Body of pancreas (tissue), 4 donors: ENCODE data around the gene NUP107. TPM values are rescaled to one million over a fixed set of nuclear protein-coding genes. Genes with fewer than 3 reads are reported as not detected.

Experiments used
- ATAC-seq: fragments of 150-250 bp; one replicate; pipeline ENCODE4 v1.9.1; 2016
- DNase-seq, 4 donors: peaks; one replicate each; pipeline ENCODE4 v3.0.0-alpha.2; 2019
- H3K27ac ChIP-seq, 4 donors: fragments of 200-600 bp; sonication (generic); 1 replicate in 3 of 4; 2 replicates in 1 of 4; pipeline versions ENCODE4 v1.5.1 to v1.6.1; 2016 to 2019; ENCODE audit warnings: mild to moderate bottlenecking in 1 of 4, mixed read lengths in 1 of 4, moderate library complexity in 1 of 4
- H3K27me3 ChIP-seq, 2 donors: fragments of 200-600 bp; sonication (generic); one replicate each; pipeline ENCODE4 v1.6.0; 2016; ENCODE audit warnings: mild to moderate bottlenecking in 1 of 2
- H3K36me3 ChIP-seq, 2 donors: fragments of 200-600 bp; sonication (generic); replicated peaks in 1 of 2; 2 replicates each; pipeline ENCODE4 v1.5.1; 2016; ENCODE audit warnings: low read depth in 2 of 2; ENCODE audit not compliant: insufficient read depth in 1 of 2
- H3K4me1 ChIP-seq: fragments of 200-600 bp; sonication (generic); one replicate; pipeline ENCODE4 v1.6.0; 2016
- H3K4me3 ChIP-seq, 2 donors: fragments of 200-600 bp; sonication (generic); 1 replicate in 1 of 2; 2 replicates in 1 of 2; pipeline ENCODE4 v1.5.1; 2016 to 2019
- H3K9me3 ChIP-seq, 3 donors: fragments of 200-600 bp; sonication (generic); 1 replicate in 2 of 3; 2 replicates in 1 of 3; pipeline ENCODE4 v1.5.1; 2016
- CTCF ChIP-seq, 7 experiments: fragments of 450-650 bp in 4 of 7; fragments of 200-600 bp in 3 of 7; sonication (generic) in 3 of 7; IDR thresholded peaks; one replicate each; pipeline ENCODE4 v1.5.1; 2016 to 2019; ENCODE audit warnings: antibody characterized with exemption in 7 of 7
- POLR2A ChIP-seq, 3 donors: fragments of 450-650 bp; IDR thresholded peaks; one replicate each; pipeline ENCODE4 v1.6.1; 2016; ENCODE audit warnings: antibody characterized with exemption in 3 of 3, mild to moderate bottlenecking in 2 of 3
- WGBS, 2 donors: methylation state at CpG; one replicate each; pipeline ENCODE4 v1.1.5; 2017; 5-methylcytosine and 5-hydroxymethylcytosine counted together
- intact Hi-C: fragments of 100-400 bp; cut with DNase I; formaldehyde crosslinking; loops from one replicate; pipeline ENCODE4 v1.15.1; 2023
- total RNA-seq, 2 donors: library from RNA; depleted of rRNA; stranded (reverse); fragments of >200 nt; gene quantifications; one replicate each; pipeline ENCODE4 v1.1.0, GENCODE V29; 2016

The NUP107 gene
- total RNA-seq, 2 donors from 2014 or later: 29.6 to 34.9 TPM

- ATAC-seq (no peak), DNase-seq (no peak)
- H3K4me3 ChIP-seq: no peak overlapping the region
- no peaks in the 10 kb centered on the region for H3K27me3 ChIP-seq
- intact Hi-C loops: no loop called here
- H3K36me3 ChIP-seq: no peaks in the 10 kb centered on the region
- no peaks in the 10 kb centered on the region for H3K4me1 ChIP-seq
- no peak overlapping the region for H3K27ac ChIP-seq
- TF ChIP-seq CTCF (IDR thresholded peaks at IDR 0.05) (no peak), POLR2A (IDR thresholded peaks at IDR 0.05) (no peak)
- no peaks in the 10 kb centered on the region for H3K9me3 ChIP-seq
- WGBS, 2 donors: 73 to 82% methylated on average over 8 of the region's 8 CpGs
These were observed 75.3 kb downstream of the NUP107 start for GRCh38 chr12:68761901-68762630.

DNA sequence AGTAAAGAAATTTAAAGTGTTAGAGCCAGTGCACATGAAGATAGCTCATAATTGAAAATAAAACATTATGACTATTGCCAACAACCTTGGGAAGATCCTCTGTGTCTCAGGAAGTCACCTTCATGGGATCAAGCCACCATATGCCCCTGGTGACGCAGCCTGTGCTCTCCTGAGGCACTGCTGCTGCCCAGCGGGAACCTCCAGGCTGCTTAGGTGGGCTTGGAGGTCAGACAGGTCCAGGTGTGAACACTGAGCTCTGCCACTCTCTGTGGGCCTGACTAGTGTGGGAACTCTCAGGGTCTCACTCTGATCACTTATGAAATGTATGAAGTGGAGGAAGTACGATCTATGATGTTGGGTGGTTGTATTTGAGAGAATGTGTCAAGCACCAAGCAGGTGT lies 75.9 kb downstream of the NUP107 start:
- WGBS, 2 donors: 88 to 98% methylated on average over 3 of the region's 3 CpGs
- Histone ChIP-seq H3K4me1 (no peaks in the 10 kb centered on the region), H3K36me3 (no peaks in the 10 kb centered on the region), H3K4me3 (no peak overlapping the region), H3K27ac (no peak overlapping the region), H3K9me3 (no peaks in the 10 kb centered on the region), H3K27me3 (no peaks in the 10 kb centered on the region)
- intact Hi-C loops: no loop called here
- no peak for DNase-seq
- ATAC-seq: no peak
- no peak for TF ChIP-seq CTCF (IDR thresholded peaks at IDR 0.05)
- TF ChIP-seq POLR2A (IDR thresholded peaks at IDR 0.05): no peak

DNA sequence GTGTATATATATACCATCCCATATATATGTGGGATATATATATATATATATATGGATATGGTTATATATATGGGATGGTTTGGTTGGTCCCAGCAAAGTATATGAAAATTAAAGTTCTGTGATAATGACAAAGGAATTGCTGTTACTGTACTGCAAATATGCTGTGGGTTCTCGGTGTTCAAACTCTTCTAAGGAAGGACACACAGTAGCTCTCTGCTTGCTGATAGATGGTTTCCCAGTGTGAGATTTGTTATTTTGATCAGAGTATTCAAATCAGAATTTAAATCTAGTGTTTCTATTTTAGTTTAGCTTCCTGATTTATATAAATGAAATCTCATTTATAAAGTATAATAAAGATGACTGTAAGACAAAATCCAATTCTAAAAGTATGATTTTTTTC lies 78.9 kb downstream of the NUP107 start:
- TF ChIP-seq POLR2A (IDR thresholded peaks at IDR 0.05) (no peak), CTCF (IDR thresholded peaks at IDR 0.05) (no peak)
- H3K4me3 ChIP-seq: no peak overlapping the region
- no peak for DNase-seq
- H3K27me3 ChIP-seq: no peaks in the 10 kb centered on the region
- 95 to 100% methylated on average over 1 of the region's 1 CpG for WGBS, 2 donors
- intact Hi-C loops: no loop called here
- no peak overlapping the region for H3K27ac ChIP-seq
- H3K9me3 ChIP-seq: no peaks in the 10 kb centered on the region
- ATAC-seq: no peak
- H3K4me1 ChIP-seq: no peaks in the 10 kb centered on the region
- no peaks in the 10 kb centered on the region for H3K36me3 ChIP-seq

DNA sequence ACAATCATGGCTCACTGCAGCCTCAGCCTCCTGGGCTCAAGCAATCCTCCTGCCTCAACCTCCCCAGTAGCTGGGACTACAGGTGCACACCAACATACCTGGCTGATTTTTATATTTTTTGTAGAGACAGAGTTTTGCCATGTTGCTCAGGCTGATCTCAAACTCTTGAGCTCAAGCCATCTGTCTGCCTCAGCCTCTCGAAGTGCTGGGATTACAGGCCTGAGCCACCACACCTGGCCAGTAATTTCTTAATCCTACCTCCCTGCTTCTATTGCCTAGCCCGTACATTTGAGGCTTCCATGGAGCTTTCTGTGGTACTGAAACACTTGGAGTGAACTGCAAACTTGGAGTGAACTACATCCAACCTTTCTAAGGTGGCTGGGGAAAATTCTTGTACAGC lies 79.9 kb downstream of the NUP107 start:
- ATAC-seq: no peak
- Histone ChIP-seq H3K27me3 (no peaks in the 10 kb centered on the region), H3K9me3 (no peaks in the 10 kb centered on the region), H3K27ac (no peak overlapping the region), H3K4me1 (no peaks in the 10 kb centered on the region), H3K36me3 (no peaks in the 10 kb centered on the region), H3K4me3 (no peak overlapping the region)
- no peak for DNase-seq
- 86 to 93% methylated on average over 2 of the region's 2 CpGs for WGBS, 2 donors
- TF ChIP-seq POLR2A (IDR thresholded peaks at IDR 0.05): no peak
- TF ChIP-seq CTCF (IDR thresholded peaks at IDR 0.05): no peak
- intact Hi-C loops: no loop called here

DNA sequence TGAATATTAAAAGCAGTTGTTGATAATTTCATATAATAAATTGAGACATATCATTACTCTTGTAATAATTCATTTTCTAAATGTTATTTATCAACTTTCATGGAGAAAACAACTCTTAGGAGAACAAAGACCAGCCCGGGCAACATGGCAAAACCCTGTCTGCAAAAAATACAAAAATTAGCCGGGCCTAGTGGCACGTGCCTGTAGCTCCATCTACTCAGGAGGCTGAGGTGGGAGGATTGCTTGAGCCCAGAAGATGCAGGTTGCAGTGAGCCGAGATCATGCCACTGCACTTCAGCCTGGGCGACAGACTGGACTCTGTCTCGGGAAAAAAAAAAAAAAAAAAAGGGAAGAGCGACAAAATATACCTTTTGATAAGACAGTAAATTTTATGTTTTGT lies 80.4 kb downstream of the NUP107 start:
- WGBS, 2 donors: 85 to 94% methylated on average over 7 of the region's 7 CpGs
- intact Hi-C loops: no loop called here
- Histone ChIP-seq H3K4me3 (no peak overlapping the region), H3K36me3 (no peaks in the 10 kb centered on the region), H3K27ac (no peak overlapping the region), H3K27me3 (no peaks in the 10 kb centered on the region), H3K9me3 (no peaks in the 10 kb centered on the region), H3K4me1 (no peaks in the 10 kb centered on the region)
- DNase-seq (no peak), ATAC-seq (no peak)
- TF ChIP-seq POLR2A (IDR thresholded peaks at IDR 0.05): no peak
- TF ChIP-seq CTCF (IDR thresholded peaks at IDR 0.05): no peak
